ENCODE measurements around the gene PRR23B.

Gene PRR23B

GRCh38 chr3:138974462-138974861 lies 46.3 kb downstream of the PRR23B start:
- no peak for DNase-seq (ENCODE audit: extremely low read depth, low read depth)
- no peak for TF ChIP-seq CTCF (IDR thresholded peaks at IDR 0.05; ENCODE audit: low read depth, low read length, missing control alignments)
- H3K4me3 ChIP-seq (replicated peaks; ENCODE audit: low read depth, low read length), result no peak overlapping the region

GRCh38 chr3:138972941-138973340 lies 47.8 kb downstream of the PRR23B start:
- DNase-seq (ENCODE audit: extremely low read depth, low read depth), result no peak
- H3K4me3 ChIP-seq (replicated peaks; ENCODE audit: low read depth, low read length), result no peak overlapping the region
- no peak for TF ChIP-seq CTCF (IDR thresholded peaks at IDR 0.05; ENCODE audit: low read depth, low read length, missing control alignments)

- no peak overlapping the region for H3K4me3 ChIP-seq (replicated peaks; ENCODE audit: low read depth, low read length)
- DNase-seq (ENCODE audit: extremely low read depth, low read depth), result no peak
- no peak for TF ChIP-seq CTCF (IDR thresholded peaks at IDR 0.05; ENCODE audit: low read depth, low read length, missing control alignments)
Measured at GRCh38 chr3:138971766-138972320, 48.9 kb downstream of the PRR23B start.

Measured in HFF-Myc (cell line).